ENCODE results near the gene HGF. TPM values are rescaled to one million over a fixed set of nuclear protein-coding genes. Genes with fewer than 3 reads are reported as not detected.

The HGF gene
- total RNA-seq, 4 donors from 2014 or later, result 1.2 to 2.2 (median 1.8) TPM

DNA sequence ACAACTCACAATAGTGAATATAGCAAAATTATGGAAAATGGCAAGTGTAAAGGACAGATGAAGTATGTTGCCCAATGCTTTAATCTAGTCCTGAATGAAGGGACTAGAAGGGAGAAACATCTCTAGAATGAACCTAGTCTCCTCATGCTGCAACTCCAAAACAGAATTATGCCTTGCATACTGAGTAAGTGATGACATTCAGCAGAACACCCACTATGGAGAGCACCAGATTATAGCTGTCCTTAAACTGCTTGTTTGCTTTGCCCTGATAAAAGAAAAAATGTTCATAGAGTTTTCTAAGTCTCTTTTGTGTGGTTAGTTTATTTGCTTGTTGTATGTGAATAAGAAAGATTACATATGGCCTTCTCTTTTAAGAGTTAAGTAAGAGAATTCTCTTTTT is 7.8 kb upstream of the HGF start:
- TF ChIP-seq EP300 (IDR thresholded peaks at IDR 0.05; ENCODE audit: low read depth) (no peak), POLR2A (IDR thresholded peaks at IDR 0.05) (no peak), POLR2AphosphoS5 (IDR thresholded peaks at IDR 0.05) (no peak)
- TF ChIP-seq, protein P1, sequence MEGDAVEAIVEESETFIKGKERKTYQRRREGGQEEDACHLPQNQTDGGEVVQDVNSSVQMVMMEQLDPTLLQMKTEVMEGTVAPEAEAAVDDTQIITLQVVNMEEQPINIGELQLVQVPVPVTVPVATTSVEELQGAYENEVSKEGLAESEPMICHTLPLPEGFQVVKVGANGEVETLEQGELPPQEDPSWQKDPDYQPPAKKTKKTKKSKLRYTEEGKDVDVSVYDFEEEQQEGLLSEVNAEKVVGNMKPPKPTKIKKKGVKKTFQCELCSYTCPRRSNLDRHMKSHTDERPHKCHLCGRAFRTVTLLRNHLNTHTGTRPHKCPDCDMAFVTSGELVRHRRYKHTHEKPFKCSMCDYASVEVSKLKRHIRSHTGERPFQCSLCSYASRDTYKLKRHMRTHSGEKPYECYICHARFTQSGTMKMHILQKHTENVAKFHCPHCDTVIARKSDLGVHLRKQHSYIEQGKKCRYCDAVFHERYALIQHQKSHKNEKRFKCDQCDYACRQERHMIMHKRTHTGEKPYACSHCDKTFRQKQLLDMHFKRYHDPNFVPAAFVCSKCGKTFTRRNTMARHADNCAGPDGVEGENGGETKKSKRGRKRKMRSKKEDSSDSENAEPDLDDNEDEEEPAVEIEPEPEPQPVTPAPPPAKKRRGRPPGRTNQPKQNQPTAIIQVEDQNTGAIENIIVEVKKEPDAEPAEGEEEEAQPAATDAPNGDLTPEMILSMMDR (IDR thresholded peaks at IDR 0.05), result no peak
- DNase-seq, result no peak
- intact Hi-C loops (cut with DNase I; ENCODE audit: low total_unique reads), result no loop called here
- H3K36me3 ChIP-seq, result no peaks in the 10 kb centered on the region
- no peaks in the 10 kb centered on the region for H3K9me3 ChIP-seq
- H3K27me3 ChIP-seq, result no peaks in the 10 kb centered on the region
- H3K4me1 ChIP-seq, result no peaks in the 10 kb centered on the region
- no peak overlapping the region for H3K4me3 ChIP-seq
- H3K27ac ChIP-seq, result no peak overlapping the region
- in situ Hi-C loops (cut with MboI; ENCODE audit: low pct_ligation_motif_present in 1 of 4, low pct_unique_long_range_greater_than_20kb in 1 of 4, low sequenced_read_pairs in 3 of 4), result no loop called here

DNA sequence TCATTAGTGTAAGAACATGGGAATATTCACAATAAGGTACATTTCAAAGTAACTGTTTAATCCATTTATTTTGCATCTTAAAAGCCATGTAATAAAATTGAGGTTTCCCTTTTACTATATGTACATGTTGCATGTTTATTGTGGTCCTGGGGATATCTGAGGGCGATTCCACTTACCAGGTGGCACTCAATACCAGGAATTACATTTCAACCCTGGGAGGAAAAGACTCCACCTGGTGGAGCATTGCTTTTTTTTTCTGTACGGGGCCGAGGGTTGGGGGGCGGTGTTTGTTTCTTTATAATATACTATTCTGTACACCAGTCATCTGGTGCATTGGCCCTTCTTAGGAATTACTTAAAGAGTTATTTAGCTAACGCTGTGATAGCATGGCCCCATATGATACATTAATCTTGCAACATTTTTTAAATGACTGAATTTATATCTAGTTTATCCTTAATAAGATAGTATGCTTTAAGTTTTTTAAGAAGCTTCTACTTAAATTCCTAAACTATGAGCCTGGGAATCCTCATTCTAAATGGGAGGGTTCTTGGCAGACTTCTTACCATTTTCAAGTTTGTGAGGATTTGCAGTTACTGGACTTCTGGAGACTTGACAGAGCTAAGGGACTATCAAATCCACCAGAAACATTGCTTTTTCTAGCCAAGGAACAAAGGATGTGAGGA is 7.2 kb upstream of the HGF start:
- H3K4me1 ChIP-seq, result no peaks in the 10 kb centered on the region
- intact Hi-C loops (cut with DNase I; ENCODE audit: low total_unique reads), result no loop called here
- no peak overlapping the region for H3K4me3 ChIP-seq
- no peaks in the 10 kb centered on the region for H3K27me3 ChIP-seq
- no peaks in the 10 kb centered on the region for H3K9me3 ChIP-seq
- WGBS, 2 donors (ENCODE audit: low coverage in 1 of 2), result 48 to 58% methylated on average over 4 to 5 of the region's 5 CpGs
- no peaks in the 10 kb centered on the region for H3K36me3 ChIP-seq
- no peak for DNase-seq
- no peak overlapping the region for H3K27ac ChIP-seq
- in situ Hi-C loops (cut with MboI; ENCODE audit: low pct_ligation_motif_present in 1 of 4, low pct_unique_long_range_greater_than_20kb in 1 of 4, low sequenced_read_pairs in 3 of 4), result no loop called here
- TF ChIP-seq POLR2A (IDR thresholded peaks at IDR 0.05) (no peak), EP300 (IDR thresholded peaks at IDR 0.05; ENCODE audit: low read depth) (no peak), POLR2AphosphoS5 (IDR thresholded peaks at IDR 0.05) (no peak)
- TF ChIP-seq, protein P1 (IDR thresholded peaks at IDR 0.05), result no peak

DNA sequence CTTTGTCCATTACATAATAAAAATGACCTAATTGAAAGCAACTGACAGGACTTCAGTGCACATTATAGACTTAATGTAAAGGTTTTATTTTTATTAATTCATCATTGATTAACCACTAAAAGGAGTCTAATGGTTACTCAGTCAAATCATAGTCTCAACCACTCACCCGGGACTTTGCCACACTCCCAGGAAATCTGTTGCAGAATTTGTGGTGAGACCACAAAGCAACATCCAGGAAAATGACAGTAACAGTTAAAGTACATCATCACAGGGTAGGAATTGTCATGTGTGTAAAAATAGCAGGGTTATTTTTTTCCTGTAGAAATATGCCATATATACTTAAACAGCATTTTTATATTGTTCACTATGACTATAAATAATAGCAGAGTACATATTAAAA is 6.3 kb upstream of the HGF start:
- in situ Hi-C loops (cut with MboI; ENCODE audit: low pct_ligation_motif_present in 1 of 4, low pct_unique_long_range_greater_than_20kb in 1 of 4, low sequenced_read_pairs in 3 of 4) (no loop called here), intact Hi-C loops (cut with DNase I; ENCODE audit: low total_unique reads) (no loop called here)
- no peaks in the 10 kb centered on the region for H3K27me3 ChIP-seq
- 43 to 57% methylated on average over 1 of the region's 1 CpG for WGBS, 2 donors (ENCODE audit: low coverage in 1 of 2)
- H3K27ac ChIP-seq, result no peak overlapping the region
- no peaks in the 10 kb centered on the region for H3K36me3 ChIP-seq
- H3K4me3 ChIP-seq, result no peak overlapping the region
- H3K9me3 ChIP-seq, result no peaks in the 10 kb centered on the region
- no peak for DNase-seq
- no peak for TF ChIP-seq POLR2AphosphoS5 (IDR thresholded peaks at IDR 0.05)
- no peaks in the 10 kb centered on the region for H3K4me1 ChIP-seq

DNA sequence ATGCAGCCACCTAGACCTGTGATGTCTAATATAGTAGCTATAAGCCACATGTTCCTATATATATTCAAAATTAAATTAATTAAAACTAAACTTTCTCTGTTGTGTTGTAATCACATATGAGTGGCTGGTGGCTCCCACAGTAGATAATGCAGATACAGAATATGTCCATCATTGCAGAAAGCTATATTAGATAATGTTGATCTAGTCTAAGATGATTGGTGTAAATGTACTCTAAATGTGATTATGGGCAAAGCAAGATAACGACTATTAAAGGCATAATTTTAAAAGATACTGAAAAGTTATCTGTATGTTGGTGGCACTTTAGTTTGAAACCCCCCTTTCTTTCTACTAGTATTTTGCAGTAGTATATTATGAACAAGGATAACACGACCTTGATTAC is 5.7 kb upstream of the HGF start:
- in situ Hi-C loops (cut with MboI; ENCODE audit: low pct_ligation_motif_present in 1 of 4, low pct_unique_long_range_greater_than_20kb in 1 of 4, low sequenced_read_pairs in 3 of 4) (no loop called here), intact Hi-C loops (cut with DNase I; ENCODE audit: low total_unique reads) (no loop called here)
- no peak for TF ChIP-seq POLR2A (IDR thresholded peaks at IDR 0.05)
- TF ChIP-seq, protein P1 (IDR thresholded peaks at IDR 0.05), result no peak
- Histone ChIP-seq H3K36me3 (no peaks in the 10 kb centered on the region), H3K4me1 (no peaks in the 10 kb centered on the region), H3K9me3 (no peaks in the 10 kb centered on the region), H3K27ac (no peak overlapping the region), H3K27me3 (no peaks in the 10 kb centered on the region), H3K4me3 (no peak overlapping the region)
- 73 to 75% methylated on average over 2 of the region's 2 CpGs for WGBS, 2 donors (ENCODE audit: low coverage in 1 of 2)
- no peak for DNase-seq

DNA sequence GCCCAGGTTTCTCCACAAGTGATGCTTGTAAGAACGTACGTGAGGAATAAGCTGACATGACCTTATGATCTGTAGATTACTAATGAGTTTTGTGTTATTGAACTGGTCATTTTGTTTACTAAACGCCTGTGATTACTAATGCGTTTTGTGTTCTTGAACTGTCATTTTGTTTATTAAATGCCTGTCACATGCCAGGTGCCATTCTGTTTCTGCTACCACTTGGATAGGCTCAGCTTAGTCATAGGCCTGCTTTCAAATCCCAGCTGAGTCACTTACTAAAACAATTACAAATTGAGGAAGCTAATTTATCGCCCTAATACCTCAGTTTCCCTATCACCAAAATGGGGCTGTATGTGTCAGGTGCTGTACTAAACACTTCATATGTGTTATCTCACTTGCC is 4.7 kb upstream of the HGF start:
- intact Hi-C loops (cut with DNase I; ENCODE audit: low total_unique reads) (no loop called here), in situ Hi-C loops (cut with MboI; ENCODE audit: low pct_ligation_motif_present in 1 of 4, low pct_unique_long_range_greater_than_20kb in 1 of 4, low sequenced_read_pairs in 3 of 4) (no loop called here)
- DNase-seq, result no peak
- TF ChIP-seq, protein P1 (IDR thresholded peaks at IDR 0.05), result no peak
- TF ChIP-seq EP300 (IDR thresholded peaks at IDR 0.05; ENCODE audit: low read depth), result no peak
- TF ChIP-seq POLR2AphosphoS5 (IDR thresholded peaks at IDR 0.05), result no peak
- TF ChIP-seq POLR2A (IDR thresholded peaks at IDR 0.05), result no peak
- no peaks in the 10 kb centered on the region for H3K27me3 ChIP-seq
- no peaks in the 10 kb centered on the region for H3K36me3 ChIP-seq
- H3K27ac ChIP-seq, result no peak overlapping the region
- H3K4me3 ChIP-seq, result no peak overlapping the region
- H3K9me3 ChIP-seq, result no peaks in the 10 kb centered on the region
- H3K4me1 ChIP-seq, result no peaks in the 10 kb centered on the region
- WGBS, 2 donors (ENCODE audit: low coverage in 1 of 2), result 67 to 79% methylated on average over 5 of the region's 5 CpGs
